ENCODE measurements around the gene RITA1. TPM values are rescaled to one million over a fixed set of nuclear protein-coding genes. Genes with fewer than 3 reads are reported as not detected.

RITA1 gene
- total RNA-seq, 1 donor from 2014 or later = 15.2 TPM

DNA sequence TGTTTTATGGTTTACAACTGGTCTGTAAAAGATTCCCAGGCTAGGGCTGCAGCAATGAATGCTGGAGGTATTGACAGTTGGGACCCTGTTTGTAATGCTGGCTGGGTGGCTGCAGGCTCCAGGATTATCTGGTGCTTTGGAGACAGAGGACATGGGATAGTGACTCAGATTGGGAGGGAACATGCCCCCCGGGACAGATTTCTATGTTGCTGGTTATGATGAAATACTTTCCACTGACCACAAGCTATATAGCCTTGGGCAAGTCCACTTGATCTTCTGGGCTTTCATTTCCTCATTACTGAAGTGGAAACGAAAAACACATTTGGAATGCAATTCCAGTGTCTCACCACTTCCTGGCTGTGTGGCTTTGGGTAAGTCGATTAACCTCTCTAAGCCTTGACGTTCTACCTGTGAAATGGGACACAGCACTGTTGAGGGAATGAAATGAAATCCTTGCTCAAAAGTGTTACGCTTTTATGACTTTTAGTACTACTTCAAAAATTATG lies 29.4 kb downstream of the RITA1 start:
- DNase-seq (ENCODE audit: low spot score in 2 of 2, unreplicated experiment in 2 of 2) = no peak
- H3K27ac Mint-ChIP-seq = no peak overlapping the region
- H3K27me3 Mint-ChIP-seq (ENCODE audit: low read depth) = no peaks in the 10 kb centered on the region
- H3K36me3 Mint-ChIP-seq = no peaks in the 10 kb centered on the region
- no peaks in the 10 kb centered on the region for H3K9me3 Mint-ChIP-seq
- TF ChIP-seq, protein P1, sequence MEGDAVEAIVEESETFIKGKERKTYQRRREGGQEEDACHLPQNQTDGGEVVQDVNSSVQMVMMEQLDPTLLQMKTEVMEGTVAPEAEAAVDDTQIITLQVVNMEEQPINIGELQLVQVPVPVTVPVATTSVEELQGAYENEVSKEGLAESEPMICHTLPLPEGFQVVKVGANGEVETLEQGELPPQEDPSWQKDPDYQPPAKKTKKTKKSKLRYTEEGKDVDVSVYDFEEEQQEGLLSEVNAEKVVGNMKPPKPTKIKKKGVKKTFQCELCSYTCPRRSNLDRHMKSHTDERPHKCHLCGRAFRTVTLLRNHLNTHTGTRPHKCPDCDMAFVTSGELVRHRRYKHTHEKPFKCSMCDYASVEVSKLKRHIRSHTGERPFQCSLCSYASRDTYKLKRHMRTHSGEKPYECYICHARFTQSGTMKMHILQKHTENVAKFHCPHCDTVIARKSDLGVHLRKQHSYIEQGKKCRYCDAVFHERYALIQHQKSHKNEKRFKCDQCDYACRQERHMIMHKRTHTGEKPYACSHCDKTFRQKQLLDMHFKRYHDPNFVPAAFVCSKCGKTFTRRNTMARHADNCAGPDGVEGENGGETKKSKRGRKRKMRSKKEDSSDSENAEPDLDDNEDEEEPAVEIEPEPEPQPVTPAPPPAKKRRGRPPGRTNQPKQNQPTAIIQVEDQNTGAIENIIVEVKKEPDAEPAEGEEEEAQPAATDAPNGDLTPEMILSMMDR (IDR thresholded peaks at IDR 0.05; ENCODE audit: unreplicated experiment) = no peak
- H3K4me3 Mint-ChIP-seq = no peak overlapping the region
- H3K4me1 Mint-ChIP-seq = peaks cover 6% of the 10 kb centered on the region

- Mint-ChIP-seq H3K27me3 (ENCODE audit: low read depth) (no peaks in the 10 kb centered on the region), H3K27ac (no peak overlapping the region), H3K4me1 (peaks cover 9% of the 10 kb centered on the region), H3K9me3 (no peaks in the 10 kb centered on the region), H3K4me3 (no peak overlapping the region), H3K36me3 (no peaks in the 10 kb centered on the region)
- TF ChIP-seq, protein P1 (IDR thresholded peaks at IDR 0.05; ENCODE audit: unreplicated experiment) = no peak
- DNase-seq (ENCODE audit: low spot score in 2 of 2, unreplicated experiment in 2 of 2) = no peak
Measured at GRCh38 chr12:113216027-113216426, 30.5 kb downstream of the RITA1 start.

GRCh38 chr12:113220593-113221180 lies 35.2 kb downstream of the RITA1 start:
- peaks cover 21% of the 10 kb centered on the region for H3K4me1 Mint-ChIP-seq

DNA sequence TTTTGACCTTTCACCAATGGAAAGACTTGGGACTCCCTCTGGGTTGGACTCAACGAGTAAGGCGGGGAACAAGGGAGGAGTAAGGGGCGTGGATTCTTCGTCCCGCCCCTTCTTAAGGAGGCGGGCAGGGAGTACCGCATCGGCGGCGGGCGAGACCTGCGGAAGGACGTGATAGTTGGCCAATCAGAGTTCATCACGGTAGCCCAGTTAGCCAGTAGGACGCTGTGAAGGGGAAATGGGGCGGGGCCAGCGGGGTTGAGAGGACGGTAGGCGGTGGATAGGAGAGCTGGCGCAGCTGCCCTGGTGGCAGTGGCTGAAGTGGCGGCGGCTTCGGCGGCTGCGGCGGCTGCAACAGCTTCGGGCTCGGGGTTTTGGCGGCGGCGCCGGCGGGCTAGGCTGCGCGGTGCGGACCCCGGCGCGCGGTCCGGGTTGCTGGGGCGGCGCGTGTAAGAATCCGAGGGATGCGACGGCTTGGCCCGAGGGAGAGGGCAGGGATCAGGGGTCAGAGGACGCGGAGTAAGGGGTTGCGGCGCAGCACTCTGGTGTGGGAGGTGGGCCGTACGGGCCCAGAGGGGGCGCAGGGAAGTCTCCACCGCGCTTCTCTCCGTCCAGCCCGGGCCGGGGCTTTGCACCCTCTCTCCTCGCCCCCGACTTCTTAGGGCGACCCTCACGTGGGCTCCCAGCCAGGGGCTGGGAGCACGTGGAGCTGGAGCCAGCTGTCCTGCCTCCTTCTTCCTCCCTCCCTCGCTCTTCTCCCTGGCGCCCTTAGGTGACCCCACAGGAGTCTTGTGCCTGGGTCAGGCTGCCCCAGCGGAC lies 35.9 kb downstream of the RITA1 start, which contains the start of gene TPCN1:
Gene TPCN1 (plus strand): TSS at position 284 of the 816 bp plus-strand sequence. CDS start 5,389 bp downstream, outside the sequence.
- Mint-ChIP-seq H3K9me3 (no peaks in the 10 kb centered on the region), H3K4me1 (peaks cover 21% of the 10 kb centered on the region), H3K4me3 (peak within 1 kb of the TSS; percentile 87), H3K27me3 (ENCODE audit: low read depth) (no peaks in the 10 kb centered on the region), H3K27ac (peak within 1 kb of the TSS; percentile 89), H3K36me3 (no peaks in the 10 kb centered on the region)
- TF ChIP-seq, protein P1 (IDR thresholded peaks at IDR 0.05; ENCODE audit: unreplicated experiment) = no peak
- DNase-seq (ENCODE audit: low spot score in 2 of 2, unreplicated experiment in 2 of 2) = peak; percentile 98

More at GRCh38 chr12:113220593-113221180, 35.2 kb downstream of the RITA1 start:
- no peaks in the 10 kb centered on the region for H3K27me3 Mint-ChIP-seq (ENCODE audit: low read depth)
- H3K4me3 Mint-ChIP-seq = peak overlapping the region; percentile 87
- TF ChIP-seq, protein P1 (IDR thresholded peaks at IDR 0.05; ENCODE audit: unreplicated experiment) = no peak
- H3K27ac Mint-ChIP-seq = peak overlapping the region; percentile 85
- no peaks in the 10 kb centered on the region for H3K9me3 Mint-ChIP-seq
- DNase-seq (ENCODE audit: low spot score in 2 of 2, unreplicated experiment in 2 of 2) = no peak
- no peaks in the 10 kb centered on the region for H3K36me3 Mint-ChIP-seq

- Mint-ChIP-seq H3K36me3 (no peaks in the 10 kb centered on the region), H3K4me3 (peak overlapping the region; percentile 87), H3K27me3 (ENCODE audit: low read depth) (no peaks in the 10 kb centered on the region), H3K27ac (peak overlapping the region; percentile 89), H3K4me1 (peaks cover 21% of the 10 kb centered on the region), H3K9me3 (no peaks in the 10 kb centered on the region)
- TF ChIP-seq, protein P1 (IDR thresholded peaks at IDR 0.05; ENCODE audit: unreplicated experiment) = no peak
- no peak for DNase-seq (ENCODE audit: low spot score in 2 of 2, unreplicated experiment in 2 of 2)
Measured at GRCh38 chr12:113221997-113222729, 36.6 kb downstream of the RITA1 start.

All from mesothelial cell of epicardium (in vitro differentiated cells).